Neural crest cell (in vitro differentiated cells): ENCODE results near the gene CSTF3. TPM values are rescaled to one million over a fixed set of nuclear protein-coding genes. Genes with fewer than 3 reads are reported as not detected.
"Not testable (repeated sequence)": the region's sequence is repeated elsewhere in the genome, so short reads cannot be mapped to it uniquely, and the experiment has no call there.

Experiments
- DNase-seq: peaks from one replicate; pipeline ENCODE4 v3.0.0; 2021; ENCODE audit warnings: low read depth, mixed read lengths, low spot score
- H3K27ac Mint-ChIP-seq: one replicate; pipeline ENCODE4 v1.8.0; 2021; ENCODE audit warnings: mild to moderate bottlenecking, mixed read lengths; ENCODE audit not compliant: unreplicated experiment
- H3K27me3 Mint-ChIP-seq: 2 replicates; pipeline ENCODE4 v1.8.0; 2021; ENCODE audit warnings: low read depth, mild to moderate bottlenecking, mixed read lengths
- H3K36me3 Mint-ChIP-seq: 2 replicates; pipeline ENCODE4 v1.8.0; 2021; ENCODE audit warnings: low read depth, mild to moderate bottlenecking, mixed read lengths
- H3K4me1 Mint-ChIP-seq: 2 replicates; pipeline ENCODE4 v1.8.0; 2021; ENCODE audit warnings: mixed read lengths
- H3K4me3 Mint-ChIP-seq: one replicate; pipeline ENCODE4 v1.8.0; 2021; ENCODE audit warnings: mild to moderate bottlenecking, mixed read lengths
- H3K9me3 Mint-ChIP-seq: 2 replicates; pipeline ENCODE4 v1.8.0; 2021; ENCODE audit warnings: mixed read lengths
- CTCF ChIP-seq: fragments of 200-600 bp; sonication (generic); conservative IDR thresholded peaks from 2 replicates; pipeline ENCODE4 v1.5.0; 2021; ENCODE audit warnings: antibody characterized with exemption, mild to moderate bottlenecking
- total RNA-seq: library from RNA; stranded (reverse); gene quantifications from 2 replicates; pipeline ENCODE4 v1.2.1, GENCODE V29; 2021

The CSTF3 gene
- total RNA-seq, 1 donor from 2014 or later = 72.1 TPM

- TF ChIP-seq CTCF = no peak
- no peak for DNase-seq
- Mint-ChIP-seq H3K4me1 (peaks cover 14% of the 10 kb centered on the region), H3K36me3 (no peaks in the 10 kb centered on the region), H3K27me3 (no peaks in the 10 kb centered on the region), H3K27ac (no peak overlapping the region), H3K9me3 (peaks cover 3% of the 10 kb centered on the region), H3K4me3 (no peak overlapping the region)
Measured at GRCh38 chr11:33172345-33172744, 11.1 kb upstream of the CSTF3 start.

GRCh38 chr11:33171251-33171650, 10.0 kb upstream of the CSTF3 start:
- peaks cover 14% of the 10 kb centered on the region for H3K4me1 Mint-ChIP-seq

GRCh38 chr11:33168709-33169200, 7.5 kb upstream of the CSTF3 start:
- DNase-seq = no peak
- Mint-ChIP-seq H3K27ac (peak overlapping the region; percentile 35), H3K4me3 (no peak overlapping the region), H3K27me3 (no peaks in the 10 kb centered on the region), H3K9me3 (no peaks in the 10 kb centered on the region), H3K4me1 (peaks cover 14% of the 10 kb centered on the region), H3K36me3 (no peaks in the 10 kb centered on the region)
- no peak for TF ChIP-seq CTCF

More at GRCh38 chr11:33171251-33171650, 10.0 kb upstream of the CSTF3 start:
- no peak overlapping the region for H3K4me3 Mint-ChIP-seq
- H3K27me3 Mint-ChIP-seq = no peaks in the 10 kb centered on the region
- DNase-seq = no peak
- no peaks in the 10 kb centered on the region for H3K36me3 Mint-ChIP-seq
- no peak overlapping the region for H3K27ac Mint-ChIP-seq
- TF ChIP-seq CTCF = no peak
- peaks cover 3% of the 10 kb centered on the region for H3K9me3 Mint-ChIP-seq

GRCh38 chr11:33162831-33163230, 1.6 kb upstream of the CSTF3 start:
- H3K9me3 Mint-ChIP-seq = peaks cover 4% of the 10 kb centered on the region
- peaks cover 18% of the 10 kb centered on the region for H3K36me3 Mint-ChIP-seq

GRCh38 chr11:33160587-33160986, 693 bp downstream of the CSTF3 start:
- Mint-ChIP-seq H3K27me3 (no peaks in the 10 kb centered on the region), H3K4me1 (peaks cover 52% of the 10 kb centered on the region), H3K9me3 (peaks cover 4% of the 10 kb centered on the region), H3K4me3 (peak overlapping the region; percentile 100), H3K36me3 (peaks cover 22% of the 10 kb centered on the region), H3K27ac (peak overlapping the region; percentile 100)
- no peak for TF ChIP-seq CTCF
- DNase-seq = no peak

More at GRCh38 chr11:33162831-33163230, 1.6 kb upstream of the CSTF3 start:
- peaks cover 42% of the 10 kb centered on the region for H3K4me1 Mint-ChIP-seq
- no peak for TF ChIP-seq CTCF
- no peaks in the 10 kb centered on the region for H3K27me3 Mint-ChIP-seq
- no peak for DNase-seq
- peak overlapping the region; percentile 69 for H3K4me3 Mint-ChIP-seq
- H3K27ac Mint-ChIP-seq = no peak overlapping the region

GRCh38 chr11:33160136-33160535, 1.1 kb downstream of the CSTF3 start:
- TF ChIP-seq CTCF = no peak
- no peaks in the 10 kb centered on the region for H3K27me3 Mint-ChIP-seq
- peak overlapping the region; percentile 100 for H3K4me3 Mint-ChIP-seq
- peak overlapping the region; percentile 100 for H3K27ac Mint-ChIP-seq
- peaks cover 25% of the 10 kb centered on the region for H3K36me3 Mint-ChIP-seq
- DNase-seq = no peak
- H3K9me3 Mint-ChIP-seq = peaks cover 4% of the 10 kb centered on the region
- peaks cover 55% of the 10 kb centered on the region for H3K4me1 Mint-ChIP-seq

GRCh38 chr11:33159378-33159867, 1.9 kb downstream of the CSTF3 start:
- Mint-ChIP-seq H3K36me3 (peaks cover 29% of the 10 kb centered on the region), H3K4me1 (peaks cover 55% of the 10 kb centered on the region), H3K27ac (peak overlapping the region; percentile 62), H3K4me3 (peak overlapping the region; percentile 100)
- not testable (repeated sequence) for H3K9me3 Mint-ChIP-seq, DNase-seq, H3K27me3 Mint-ChIP-seq
